GM19193 (cell line): ENCODE results near the gene URI1.

Experiments used
- POLR2A ChIP-seq: IDR thresholded peaks from 4 replicates; pipeline ENCODE4 v1.6.1; 2011; ENCODE audit not compliant: insufficient read depth, insufficient read length; ENCODE audit errors: extremely low read depth

The URI1 gene

GRCh38 chr19:30022659-30023058 lies 80.6 kb downstream of the URI1 start:
- TF ChIP-seq POLR2A: no peak

- TF ChIP-seq POLR2A: no peak
Measured at GRCh38 chr19:30023330-30023729, 81.3 kb downstream of the URI1 start.

- TF ChIP-seq POLR2A: no peak
Measured at GRCh38 chr19:30024091-30024490, 82.1 kb downstream of the URI1 start.

- no peak for TF ChIP-seq POLR2A
Measured at GRCh38 chr19:30026933-30027332, 84.9 kb downstream of the URI1 start.

- no peak for TF ChIP-seq POLR2A
Measured at GRCh38 chr19:30028118-30028991, 86.3 kb downstream of the URI1 start.

GRCh38 chr19:30028992-30029343 lies 86.9 kb downstream of the URI1 start:
- no peak for TF ChIP-seq POLR2A

- TF ChIP-seq POLR2A: no peak
Measured at GRCh38 chr19:30029721-30030510, 87.9 kb downstream of the URI1 start.

- no peak for TF ChIP-seq POLR2A
Measured at GRCh38 chr19:30034321-30034720, 92.3 kb downstream of the URI1 start.

GRCh38 chr19:30036154-30037129 lies 94.4 kb downstream of the URI1 start:
- TF ChIP-seq POLR2A: no peak

GRCh38 chr19:30037835-30038234 lies 95.8 kb downstream of the URI1 start:
- TF ChIP-seq POLR2A: no peak

GRCh38 chr19:30044273-30045248 lies 102.5 kb downstream of the URI1 start:
- no peak for TF ChIP-seq POLR2A

- no peak for TF ChIP-seq POLR2A
Measured at GRCh38 chr19:30046522-30046921, 104.5 kb downstream of the URI1 start.

GRCh38 chr19:30047432-30047831 lies 105.4 kb downstream of the URI1 start:
- no peak for TF ChIP-seq POLR2A

- no peak for TF ChIP-seq POLR2A
Measured at GRCh38 chr19:30049226-30049625, 107.2 kb downstream of the URI1 start.

GRCh38 chr19:30049846-30050667 lies 108.0 kb downstream of the URI1 start:
- no peak for TF ChIP-seq POLR2A
